ENCODE data around the gene TMTC1.

GRCh38 chr12:29639893-29640495 is 143.7 kb downstream of the TMTC1 start:
- no peak for TF ChIP-seq GATA2 (IDR thresholded peaks at IDR 0.05; ENCODE audit: low read depth, low read length)
- TF ChIP-seq GATA3 (IDR thresholded peaks at IDR 0.05; ENCODE audit: low read depth, low read length), result no peak

All from SH-SY5Y (cell line).